Right lobe of liver (tissue), 6 donors: Measurements from ENCODE around the gene CALU. TPM values are rescaled to one million over a fixed set of nuclear protein-coding genes. Genes with fewer than 3 reads are reported as not detected.
A peak's percentile ranks its signal among the peaks of the same experiment; 100 is the strongest.

Experiments used
- ATAC-seq, 4 donors: fragments of 200-7000 bp; cut with Tn5 transposase; one replicate each; pipeline ENCODE4 v1.9.1; 2020; ENCODE audit warnings: mild to moderate bottlenecking in 4 of 4, moderate library complexity in 4 of 4
- DNase-seq, 3 donors: peaks; one replicate each; pipeline ENCODE4 v3.0.0-alpha.2; 2020
- H3K27ac ChIP-seq, 3 donors: fragments of 200-600 bp; one replicate each; pipeline ENCODE4 v1.8.0; 2022
- H3K27me3 ChIP-seq, 2 donors: fragments of 200-600 bp; one replicate each; pipeline ENCODE4 v1.8.0; 2022
- H3K36me3 ChIP-seq, 4 donors: fragments of 200-600 bp; sonication (generic) in 1 of 4; one replicate each; pipeline versions ENCODE4 v1.5.1 to v1.8.0; 2017 to 2022; ENCODE audit warnings: control low read depth in 1 of 4
- H3K4me1 ChIP-seq, 4 donors: fragments of 200-600 bp; sonication (generic) in 1 of 4; one replicate each; pipeline versions ENCODE4 v1.5.1 to v1.8.0; 2017 to 2022; ENCODE audit warnings: control low read depth in 1 of 4
- H3K4me3 ChIP-seq, 3 donors: fragments of 200-600 bp; one replicate each; pipeline ENCODE4 v1.8.0; 2022
- H3K9me3 ChIP-seq, 4 donors: fragments of 200-600 bp; sonication (generic) in 1 of 4; one replicate each; pipeline versions ENCODE4 v1.5.1 to v1.8.0; 2017 to 2022; ENCODE audit warnings: control low read depth in 1 of 4
- POLR2A ChIP-seq: fragments of 450-650 bp; IDR thresholded peaks from one replicate; pipeline ENCODE4 v1.6.1; 2017; ENCODE audit warnings: antibody characterized with exemption, mild to moderate bottlenecking
- WGBS: methylation state at CpG from one replicate; pipeline ENCODE4 v1.1.6; 2018; ENCODE audit warnings: low coverage, low lambda C conversion rate; ENCODE audit not compliant: insufficient coverage; ENCODE audit errors: missing lambda C conversion rate; 5-methylcytosine and 5-hydroxymethylcytosine counted together
- intact Hi-C, 2 donors: fragments of 100-400 bp; cut with DNase I; formaldehyde crosslinking; loops; one replicate each; pipeline versions ENCODE4 v1.11.2 to v1.14.1; 2022
- long read RNA-seq: library from polyadenylated mRNA; unstranded; transcript quantifications from one replicate; pipeline ENCODE4 v2.0.0, GENCODE V29; 2019
- total RNA-seq, 6 experiments: library from RNA; depleted of rRNA in 2 of 6; stranded (reverse); fragments of >200 nt in 2 of 6; fragmentation: NEBNext Ultra II Directional in 3 of 6; extraction: Animal tissue kit (Norgen Biotek cat#: 25700) in 3 of 6; gene quantifications; one replicate each; pipeline versions ENCODE4 v1.1.0 to v1.2.4, GENCODE V29; 2016 to 2023
- TF ChIP-seq, protein P1 (sequence below), 4 donors: fragments of 200-600 bp in 3 of 4; fragments of 450-650 bp in 1 of 4; IDR thresholded peaks; one replicate each; pipeline versions ENCODE4 v1.5.1 to v1.8.0; 2016 to 2022; ENCODE audit warnings: antibody characterized with exemption in 4 of 4, mild to moderate bottlenecking in 2 of 4
- donor health status: DM: no; HTN: yes; CAD: no.
- donor health status: DM: no; HTN: no; CAD: no.
- donor health status: DM: no; HTN: no; CAD: no.
- donor health status: DM: no; HTN: yes; CAD: no.
- donor health status: DM: no; HTN: yes; CAD: no.

Gene CALU
- 10 to 100 TPM; 25.4 to 48.3 (median 42.1) TPM for total RNA-seq
- long read RNA-seq, transcript CALU-202 (7 exons, 2,438 nt): minor isoform, 6 of 15 reads
- long read RNA-seq, transcript CALU-201 (7 exons, 3,357 nt): major isoform, 8 of 15 reads
- long read RNA-seq, partial matches to known transcripts: 1 of 15 reads
- long read RNA-seq, other reads (novel, unspliced or antisense): 0 of 15 reads

DNA sequence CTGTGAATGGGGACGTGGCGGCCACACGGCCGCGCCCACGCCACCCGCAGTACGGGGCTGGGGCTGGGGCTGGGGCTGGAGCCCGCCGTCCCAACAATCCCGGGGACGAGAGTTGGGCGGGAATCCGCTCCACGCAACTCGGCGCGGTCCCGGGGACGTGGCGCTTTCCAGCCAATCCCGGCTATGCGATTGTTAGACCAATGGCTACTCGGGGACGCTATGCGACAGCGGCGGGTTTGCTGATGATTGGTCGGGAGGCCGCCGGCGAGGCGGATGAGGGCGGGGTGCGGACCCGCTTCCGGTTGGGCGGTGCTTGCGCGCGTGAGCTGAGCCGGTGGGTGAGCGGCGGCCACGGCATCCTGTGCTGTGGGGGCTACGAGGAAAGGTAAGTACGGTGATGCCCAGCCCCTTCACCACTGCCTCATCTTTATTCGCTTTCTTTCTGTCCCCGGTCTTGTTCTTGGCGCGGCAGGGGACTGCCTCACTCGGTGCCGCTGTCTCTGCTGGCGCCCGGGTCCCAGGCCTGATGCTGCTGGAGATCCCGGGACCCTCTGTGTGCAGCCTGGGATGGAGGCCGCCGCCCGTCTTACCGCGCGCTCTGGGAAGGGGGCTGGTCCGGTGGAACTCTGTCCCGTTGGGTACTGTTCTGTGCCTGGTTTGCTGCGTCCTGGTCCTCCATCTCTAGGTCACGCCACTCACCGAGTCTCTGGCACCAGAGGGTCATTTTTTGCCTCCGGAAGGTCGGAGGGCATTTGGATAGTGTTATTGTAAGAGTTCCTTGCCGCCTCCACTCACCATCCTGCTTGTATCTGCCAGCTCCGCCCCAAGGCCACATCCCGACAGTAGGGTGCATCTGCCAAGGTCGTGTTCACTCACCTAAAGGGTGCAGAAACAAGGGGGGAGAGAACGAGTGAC is at the start of gene CALU:
Gene CALU (plus strand): TSS at position 312 of the 915 bp plus-strand sequence. CDS start 9,225 bp downstream, outside the sequence.
- peak; percentile 89 for TF ChIP-seq POLR2A
- TF ChIP-seq, protein P1, sequence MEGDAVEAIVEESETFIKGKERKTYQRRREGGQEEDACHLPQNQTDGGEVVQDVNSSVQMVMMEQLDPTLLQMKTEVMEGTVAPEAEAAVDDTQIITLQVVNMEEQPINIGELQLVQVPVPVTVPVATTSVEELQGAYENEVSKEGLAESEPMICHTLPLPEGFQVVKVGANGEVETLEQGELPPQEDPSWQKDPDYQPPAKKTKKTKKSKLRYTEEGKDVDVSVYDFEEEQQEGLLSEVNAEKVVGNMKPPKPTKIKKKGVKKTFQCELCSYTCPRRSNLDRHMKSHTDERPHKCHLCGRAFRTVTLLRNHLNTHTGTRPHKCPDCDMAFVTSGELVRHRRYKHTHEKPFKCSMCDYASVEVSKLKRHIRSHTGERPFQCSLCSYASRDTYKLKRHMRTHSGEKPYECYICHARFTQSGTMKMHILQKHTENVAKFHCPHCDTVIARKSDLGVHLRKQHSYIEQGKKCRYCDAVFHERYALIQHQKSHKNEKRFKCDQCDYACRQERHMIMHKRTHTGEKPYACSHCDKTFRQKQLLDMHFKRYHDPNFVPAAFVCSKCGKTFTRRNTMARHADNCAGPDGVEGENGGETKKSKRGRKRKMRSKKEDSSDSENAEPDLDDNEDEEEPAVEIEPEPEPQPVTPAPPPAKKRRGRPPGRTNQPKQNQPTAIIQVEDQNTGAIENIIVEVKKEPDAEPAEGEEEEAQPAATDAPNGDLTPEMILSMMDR (IDR thresholded peaks at IDR 0.05): no peak
- peak; percentile 97 to 98 (median 97) for DNase-seq
- Histone ChIP-seq H3K9me3 (no peaks in the 10 kb centered on the region), H3K27ac (peak within 1 kb of the TSS; percentile 81 to 90 (median 85)), H3K4me3 (peak within 1 kb of the TSS; percentile 97 to 98 (median 98)), H3K27me3 (no peaks in the 10 kb centered on the region), H3K36me3 (no peaks in the 10 kb centered on the region), H3K4me1 (peaks cover 0 to 30% (median 7%) of the 10 kb centered on the region in 4 donors)
- intact Hi-C loops: no loop called here
- peak; percentile 95 to 99 (median 98) for ATAC-seq
- under 1% methylated on average over 11 of the region's 74 CpGs for WGBS

DNA sequence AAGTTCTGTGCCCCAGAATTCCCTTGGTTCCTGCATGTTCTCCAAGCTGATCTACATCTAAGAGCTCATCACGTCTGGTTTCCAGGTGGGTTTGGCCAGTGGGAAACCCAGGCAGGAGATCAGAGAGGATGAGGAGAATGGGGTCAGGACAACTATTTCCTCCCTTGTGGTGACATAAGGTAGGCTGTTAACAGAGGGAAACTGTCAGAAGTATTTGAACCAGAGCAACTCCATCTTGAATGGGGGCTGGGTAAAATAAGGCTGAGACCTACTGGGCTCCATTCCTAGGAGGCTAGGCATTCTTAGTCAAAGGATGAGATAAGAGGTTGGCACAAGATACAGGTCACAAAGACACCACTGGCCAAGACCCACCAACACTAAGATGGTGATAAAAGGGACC is 47.9 kb upstream of the CALU start:
- no peak for DNase-seq
- Histone ChIP-seq H3K27ac (no peak overlapping the region), H3K36me3 (no peaks in the 10 kb centered on the region), H3K4me3 (no peak overlapping the region), H3K4me1 (no peaks in the 10 kb centered on the region), H3K27me3 (no peaks in the 10 kb centered on the region), H3K9me3 (no peaks in the 10 kb centered on the region)
- ATAC-seq: no peak
- intact Hi-C loops: no loop called here
- WGBS: 86% methylated on average over 1 of the region's 1 CpG
- TF ChIP-seq, protein P1 (IDR thresholded peaks at IDR 0.05): no peak
- TF ChIP-seq POLR2A: no peak

DNA sequence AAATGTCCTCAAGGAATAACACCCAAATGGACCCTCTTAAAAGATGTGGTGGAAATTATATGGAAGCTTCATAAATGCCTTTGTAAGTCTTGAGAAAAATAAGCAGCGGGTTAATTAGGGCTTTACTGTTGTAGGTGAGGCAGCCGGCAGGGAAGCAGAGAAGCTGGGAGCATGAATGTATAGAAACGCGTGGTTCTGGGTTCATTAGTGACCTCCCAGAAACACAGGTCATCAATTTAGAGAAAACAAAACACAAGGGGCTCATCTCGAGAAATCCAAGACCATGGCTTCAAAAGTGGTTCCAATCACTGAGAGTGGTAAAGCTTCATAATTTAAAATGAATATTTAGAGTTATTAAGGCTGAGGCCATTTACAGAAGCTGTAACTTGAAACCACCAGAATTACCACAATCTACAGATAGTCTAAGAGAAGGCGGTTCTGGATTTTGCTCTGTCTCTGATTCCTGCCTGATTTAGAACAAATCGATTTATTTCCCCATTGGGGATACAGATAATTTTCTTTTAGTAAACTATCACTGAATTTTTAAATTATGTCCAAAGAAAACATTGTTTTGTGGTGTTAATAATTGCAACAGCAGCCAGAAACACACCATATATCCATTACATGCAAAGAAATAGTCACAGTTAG is 46.4 kb upstream of the CALU start:
- H3K27me3 ChIP-seq: peaks cover 0 to 4% of the 10 kb centered on the region in 2 donors
- no peak for TF ChIP-seq POLR2A
- TF ChIP-seq, protein P1 (IDR thresholded peaks at IDR 0.05): no peak
- no peak overlapping the region for H3K27ac ChIP-seq
- H3K9me3 ChIP-seq: no peaks in the 10 kb centered on the region
- WGBS: 64% methylated on average over 6 of the region's 7 CpGs
- DNase-seq: no peak
- H3K4me1 ChIP-seq: no peaks in the 10 kb centered on the region
- H3K4me3 ChIP-seq: no peak overlapping the region
- no peaks in the 10 kb centered on the region for H3K36me3 ChIP-seq
- no peak for ATAC-seq
- intact Hi-C loops: no loop called here

DNA sequence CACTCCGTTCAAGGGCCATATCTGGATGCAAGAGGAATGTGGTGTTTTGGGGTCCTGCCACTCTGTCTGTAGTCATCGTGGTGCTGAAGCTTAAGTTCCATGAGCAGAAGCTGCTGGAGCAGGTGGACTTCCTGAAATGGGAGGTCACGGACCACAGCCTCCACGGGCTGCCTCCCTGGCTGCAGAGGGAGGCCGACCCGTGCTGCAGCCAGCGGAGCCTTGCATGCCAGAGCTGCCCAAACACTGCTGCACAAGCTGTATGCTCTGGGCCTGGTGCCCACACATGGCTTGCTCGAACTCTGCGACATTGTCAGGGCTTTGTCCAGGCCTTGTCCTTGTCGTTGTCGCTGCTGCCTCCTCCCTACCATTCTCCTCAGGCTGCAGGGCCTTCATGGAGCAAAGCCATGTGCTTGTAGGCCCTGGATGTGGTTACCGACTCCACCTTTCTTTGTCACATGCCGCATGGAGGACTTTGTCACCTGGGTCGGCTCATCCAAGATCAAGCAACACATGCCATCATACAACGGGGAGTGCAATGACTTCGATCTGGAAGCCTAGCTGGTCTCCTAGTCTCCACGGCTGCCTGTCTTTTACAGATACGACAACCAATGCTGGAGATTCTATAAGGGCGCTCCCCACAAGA is 45.7 kb upstream of the CALU start:
- H3K4me1 ChIP-seq: no peaks in the 10 kb centered on the region
- no peak for ATAC-seq
- H3K27me3 ChIP-seq: peaks cover 0 to 4% of the 10 kb centered on the region in 2 donors
- WGBS: 90% methylated on average over 7 of the region's 19 CpGs
- H3K9me3 ChIP-seq: no peaks in the 10 kb centered on the region
- H3K4me3 ChIP-seq: no peak overlapping the region
- H3K27ac ChIP-seq: no peak overlapping the region
- intact Hi-C loops: no loop called here
- H3K36me3 ChIP-seq: no peaks in the 10 kb centered on the region
- TF ChIP-seq, protein P1 (IDR thresholded peaks at IDR 0.05): no peak
- no peak for TF ChIP-seq POLR2A
- DNase-seq: no peak
